ENCODE data around the gene TRAM2. TPM values are rescaled to one million over a fixed set of nuclear protein-coding genes. Genes with fewer than 3 reads are reported as not detected.

The TRAM2 gene
- total and polyA plus RNA-seq, 9 of the 15 experiments (the other 6 are each of a cell fraction or from before 2014, with no cell fraction given), result 2.6 to 13.3 (median 8.9) TPM

- Histone ChIP-seq H3K4me2 (ENCODE audit: insufficient read depth, low read length) (no peak overlapping the region), H3K9me3 (replicated peaks; ENCODE audit: control insufficient read depth, insufficient read depth, low read depth, low read length) (no peaks in the 10 kb centered on the region), H4K20me1 (replicated peaks; ENCODE audit: control insufficient read depth, insufficient read depth, low read length) (no peaks in the 10 kb centered on the region), H3K27me3 (ENCODE audit: control insufficient read depth in 2 of 2, insufficient read depth in 2 of 2, low read length in 2 of 2) (no peaks in the 10 kb centered on the region), H3K27ac (ENCODE audit: extremely low read depth, low read depth, low read length) (no peak overlapping the region), H3K4me1 (replicated peaks in 1 of 2; ENCODE audit: control insufficient read depth in 2 of 2, insufficient read depth in 2 of 2, low read length in 2 of 2) (peaks cover 33 to 55% of the 10 kb centered on the region in 2 experiments), H2AFZ (ENCODE audit: low read depth, low read length) (no peak overlapping the region), H3K9me1 (ENCODE audit: control insufficient read depth, insufficient read depth, low read length) (peaks cover 3% of the 10 kb centered on the region), H3K9ac (ENCODE audit: insufficient read depth in 1 of 2, low read depth in 2 of 2, low read length in 2 of 2) (no peak overlapping the region), H3K79me2 (ENCODE audit: control insufficient read depth, insufficient read depth, low read length) (peaks cover 6% of the 10 kb centered on the region; the same call in 1 of the 3 replicates), H3K4me3 (no peak overlapping the region), H3K36me3 (ENCODE audit: control insufficient read depth, insufficient read depth, low read length) (peaks cover 35% of the 10 kb centered on the region; the same call in 2 of the 3 replicates)
- in situ Hi-C loops (cut with MboI) (no loop called here), intact Hi-C loops (cut with micrococcal nuclease) (loop anchor here (5.0 to 10.0 kb wide), 2 partner anchors 61 to 231 kb away; partner anchors contain the start of genes MCM3 and TRAM2)
- peak; percentile 34 for TF ChIP-seq NFIC (IDR thresholded peaks at IDR 0.05)
- TF ChIP-seq REST (IDR thresholded peaks at IDR 0.05; ENCODE audit: borderline replicate concordance), result peak; percentile 24; the same call in 1 of the 2 replicates
- no peak for TF ChIP-seq REST (CRISPR knock-in tag; IDR thresholded peaks at IDR 0.05; ENCODE audit: low read depth)
- no peak for TF ChIP-seq POLR3A (IDR thresholded peaks at IDR 0.05; ENCODE audit: borderline replicate concordance, extremely low read depth, insufficient read depth, insufficient read length)
- POLR2A ChIA-PET, result no interaction called here
- 92% methylated on average over 1 of the region's 1 CpG for WGBS (ENCODE audit: insufficient coverage, low coverage, missing lambda C conversion rate)
- FAIRE-seq, result no peak
- no peak for ATAC-seq
- CTCF ChIA-PET (ENCODE audit: low intra/inter-chr PET ratio), result no interaction called here
- DNase-seq (ENCODE audit: extremely low read depth in 1 of 4, low spot score in 3 of 4), result no peak
- BruUV-seq (replicated peaks), result no TSS peak
Measured at GRCh38 chr6:52516269-52516668, 60.6 kb downstream of the TRAM2 start.
